MCF 10A (cell line): ENCODE data around the gene CALML6. TPM values are rescaled to one million over a fixed set of nuclear protein-coding genes. Genes with fewer than 3 reads are reported as not detected.

Source experiments
- BruUV-seq: library from RNA; stranded (reverse); fragments of 400-500 nt; replicated peaks from 2 replicates; lab custom pipeline; 2021; lab: Mats Ljungman, UMichigan
- CTCF ChIA-PET: fragments of 300-600 bp; sonication (Branson Sonifier 250); formaldehyde crosslinking; extraction: SDS; loops from one replicate; lab custom pipeline; 2021; ENCODE audit warnings: antibody characterized with exemption, inconsistent platforms; lab: Yijun Ruan, JAX
- POLR2A ChIA-PET: fragments of 300-600, 350-650 bp; sonication (Branson Sonifier 250); formaldehyde crosslinking; extraction: SDS; loops from one replicate; lab custom pipeline; 2020; ENCODE audit warnings: antibody characterized with exemption, inconsistent platforms; lab: Yijun Ruan, JAX
- DNase-seq: peaks from one replicate; pipeline ENCODE4 v3.0.0-alpha.2; 2018; ENCODE audit not compliant: unreplicated experiment
- H3K27ac Mint-ChIP-seq: one replicate; pipeline ENCODE4 v1.8.0; 2022; ENCODE audit warnings: mild to moderate bottlenecking, low read depth, mixed read lengths; ENCODE audit not compliant: unreplicated experiment
- H3K27me3 Mint-ChIP-seq: one replicate; pipeline ENCODE4 v1.8.0; 2022; ENCODE audit warnings: mixed read lengths; ENCODE audit not compliant: insufficient read depth, unreplicated experiment
- H3K36me3 Mint-ChIP-seq: one replicate; pipeline ENCODE4 v1.8.0; 2022; ENCODE audit warnings: mild to moderate bottlenecking, moderate library complexity, mixed read lengths; ENCODE audit not compliant: insufficient read depth, unreplicated experiment
- H3K4me1 Mint-ChIP-seq: one replicate; pipeline ENCODE4 v1.8.0; 2022; ENCODE audit warnings: mixed read lengths; ENCODE audit not compliant: insufficient read depth, unreplicated experiment
- H3K4me3 Mint-ChIP-seq: one replicate; pipeline ENCODE4 v1.8.0; 2022; ENCODE audit warnings: mild to moderate bottlenecking, moderate library complexity, mixed read lengths; ENCODE audit not compliant: unreplicated experiment
- H3K9me3 Mint-ChIP-seq: one replicate; pipeline ENCODE4 v1.8.0; 2022; ENCODE audit warnings: mixed read lengths; ENCODE audit not compliant: unreplicated experiment
- CTCF ChIP-seq: fragments of 200-600 bp; IDR thresholded peaks from one replicate; pipeline ENCODE4 v1.8.0; 2022; ENCODE audit warnings: antibody characterized with exemption, mild to moderate bottlenecking; ENCODE audit not compliant: unreplicated experiment
- intact Hi-C: fragments of 100-400 bp; cut with micrococcal nuclease; formaldehyde crosslinking; loops from 2 replicates; pipeline ENCODE4 v1.14.1; 2022
- total RNA-seq: library from RNA; stranded (reverse); gene quantifications from 2 replicates; pipeline ENCODE4 v1.2.3, GENCODE V29; 2022

CALML6 gene
- total RNA-seq, 1 experiment from 2014 or later: 1.7 TPM

GRCh38 chr1:1942753-1943656 is 27.9 kb downstream of the CALML6 start:
- H3K36me3 Mint-ChIP-seq: no peaks in the 10 kb centered on the region
- intact Hi-C loops: no loop called here
- ChIA-PET POLR2A (no interaction called here), CTCF (interaction anchor here (0.6 to 8.8 kb wide), 14 partner anchors 10 to 1395 kb away, joined by 3 to 118 read pairs (median 3); no protein-coding TSS in a partner anchor)
- peaks cover 17% of the 10 kb centered on the region for H3K27me3 Mint-ChIP-seq
- DNase-seq: no peak
- H3K9me3 Mint-ChIP-seq: no peaks in the 10 kb centered on the region
- TF ChIP-seq CTCF: no peak
- no peaks in the 10 kb centered on the region for H3K4me1 Mint-ChIP-seq
- BruUV-seq: no TSS peak
- no peak overlapping the region for H3K27ac Mint-ChIP-seq
- H3K4me3 Mint-ChIP-seq: no peak overlapping the region

- intact Hi-C loops: loop anchor here (1.0 kb wide), 1 partner anchor 102 kb away; no protein-coding TSS in a partner anchor
- peaks cover 24% of the 10 kb centered on the region for H3K27me3 Mint-ChIP-seq
- H3K9me3 Mint-ChIP-seq: no peaks in the 10 kb centered on the region
- H3K4me1 Mint-ChIP-seq: no peaks in the 10 kb centered on the region
- POLR2A ChIA-PET: no interaction called here
- no peak overlapping the region for H3K27ac Mint-ChIP-seq
- no peaks in the 10 kb centered on the region for H3K36me3 Mint-ChIP-seq
- TF ChIP-seq CTCF: peak; percentile 89
- no TSS peak for BruUV-seq
- peak; percentile 27 for DNase-seq
- CTCF ChIA-PET: interaction anchor here (0.6 to 8.8 kb wide), 14 partner anchors 9 to 1181 kb away, joined by 3 to 118 read pairs (median 3); no protein-coding TSS in a partner anchor
- H3K4me3 Mint-ChIP-seq: no peak overlapping the region
Measured at GRCh38 chr1:1943834-1944570, 28.9 kb downstream of the CALML6 start.

- Mint-ChIP-seq H3K27me3 (peaks cover 33% of the 10 kb centered on the region), H3K4me3 (no peak overlapping the region), H3K27ac (no peak overlapping the region), H3K9me3 (no peaks in the 10 kb centered on the region), H3K36me3 (no peaks in the 10 kb centered on the region), H3K4me1 (no peaks in the 10 kb centered on the region)
- POLR2A ChIA-PET: no interaction called here
- BruUV-seq: no TSS peak
- no peak for TF ChIP-seq CTCF
- DNase-seq: no peak
- intact Hi-C loops: no loop called here
- CTCF ChIA-PET: interaction anchor here (0.6 to 8.8 kb wide), 4 partner anchors 9 to 99 kb away, joined by 3 to 118 read pairs (median 4); no protein-coding TSS in a partner anchor
Measured at GRCh38 chr1:1945782-1946393, 30.8 kb downstream of the CALML6 start.
